Fibroblast of the aortic adventitia (primary cell): ENCODE data around the gene SPECC1L. TPM values are rescaled to one million over a fixed set of nuclear protein-coding genes. Genes with fewer than 3 reads are reported as not detected.
A peak's percentile ranks its signal among the peaks of the same experiment; 100 is the strongest.

Experiments used
- DNase-seq: peaks from one replicate; pipeline ENCODE4 v3.0.0-alpha.2; 2010; ENCODE audit warnings: low read depth
- H3K4me3 ChIP-seq: 2 replicates; pipeline ENCODE4 v1.5.1; 2011; ENCODE audit warnings: low read depth, mild to moderate bottlenecking, control low read depth, low read length, moderate library complexity
- total RNA-seq: library from RNA; depleted of rRNA; stranded (reverse); fragments of >200 nt; gene quantifications from 2 replicates; pipeline ENCODE4 v1.2.3, GENCODE V29; 2012; ENCODE audit warnings: low replicate concordance
- TF ChIP-seq, protein P1 (sequence below): IDR thresholded peaks from 2 replicates; pipeline ENCODE4 v1.5.1; 2011; ENCODE audit warnings: mild to moderate bottlenecking, low read length, control low read depth, inconsistent platforms; ENCODE audit not compliant: insufficient read depth

Gene SPECC1L
- total RNA-seq, 1 donor: 43.2 TPM

DNA sequence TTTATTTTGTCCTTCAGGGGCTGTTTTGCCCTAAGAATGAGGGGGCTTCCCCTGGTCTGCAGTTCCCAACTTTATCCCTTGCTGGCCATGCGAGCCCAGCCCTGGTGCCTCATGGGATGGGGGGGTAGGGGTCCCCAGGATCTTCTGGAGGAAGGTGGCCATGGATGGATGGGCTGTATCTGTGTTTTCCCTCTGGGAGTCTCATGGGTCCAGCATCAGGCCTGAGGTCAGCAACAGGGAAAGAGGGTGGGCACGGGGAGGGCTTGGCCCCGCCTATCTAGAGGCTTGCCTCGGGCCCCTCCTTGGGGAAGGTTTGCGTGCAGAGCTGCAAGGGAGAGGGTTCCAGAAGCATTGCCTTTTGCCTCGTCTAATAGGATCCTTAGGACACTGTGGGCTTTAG lies 146.0 kb downstream of the SPECC1L start:
- no peak overlapping the region for H3K4me3 ChIP-seq
- TF ChIP-seq, protein P1, sequence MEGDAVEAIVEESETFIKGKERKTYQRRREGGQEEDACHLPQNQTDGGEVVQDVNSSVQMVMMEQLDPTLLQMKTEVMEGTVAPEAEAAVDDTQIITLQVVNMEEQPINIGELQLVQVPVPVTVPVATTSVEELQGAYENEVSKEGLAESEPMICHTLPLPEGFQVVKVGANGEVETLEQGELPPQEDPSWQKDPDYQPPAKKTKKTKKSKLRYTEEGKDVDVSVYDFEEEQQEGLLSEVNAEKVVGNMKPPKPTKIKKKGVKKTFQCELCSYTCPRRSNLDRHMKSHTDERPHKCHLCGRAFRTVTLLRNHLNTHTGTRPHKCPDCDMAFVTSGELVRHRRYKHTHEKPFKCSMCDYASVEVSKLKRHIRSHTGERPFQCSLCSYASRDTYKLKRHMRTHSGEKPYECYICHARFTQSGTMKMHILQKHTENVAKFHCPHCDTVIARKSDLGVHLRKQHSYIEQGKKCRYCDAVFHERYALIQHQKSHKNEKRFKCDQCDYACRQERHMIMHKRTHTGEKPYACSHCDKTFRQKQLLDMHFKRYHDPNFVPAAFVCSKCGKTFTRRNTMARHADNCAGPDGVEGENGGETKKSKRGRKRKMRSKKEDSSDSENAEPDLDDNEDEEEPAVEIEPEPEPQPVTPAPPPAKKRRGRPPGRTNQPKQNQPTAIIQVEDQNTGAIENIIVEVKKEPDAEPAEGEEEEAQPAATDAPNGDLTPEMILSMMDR: no peak
- no peak for DNase-seq

DNA sequence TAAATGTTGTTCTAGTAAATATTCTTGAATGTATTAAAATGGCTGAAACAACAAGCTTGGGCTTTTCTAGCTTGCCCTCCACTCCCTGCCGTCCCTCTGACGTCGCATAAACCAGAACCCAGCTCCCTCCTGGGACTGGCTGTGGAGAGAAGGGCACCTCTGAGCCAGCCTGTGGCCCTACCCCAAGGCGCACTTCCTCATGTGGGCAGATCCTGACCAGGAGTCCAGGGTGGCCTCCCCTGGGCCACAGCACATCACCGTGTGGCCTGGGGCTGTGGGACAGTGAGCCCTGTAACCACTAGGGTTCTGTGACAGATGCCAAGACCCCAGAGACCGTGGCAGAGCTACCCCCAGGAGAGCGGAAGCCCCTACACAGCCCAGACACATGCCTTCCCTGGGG lies 146.6 kb downstream of the SPECC1L start:
- no peak for DNase-seq
- TF ChIP-seq, protein P1: no peak

GRCh38 chr22:24417901-24418641 lies 147.4 kb downstream of the SPECC1L start:
- no peak overlapping the region for H3K4me3 ChIP-seq
- TF ChIP-seq, protein P1: no peak
- DNase-seq: peak; percentile 19

More for the DNA sequence above, 146.6 kb downstream of the SPECC1L start:
- H3K4me3 ChIP-seq: no peak overlapping the region

GRCh38 chr22:24418786-24419474 lies 148.3 kb downstream of the SPECC1L start:
- TF ChIP-seq, protein P1: no peak
- no peak for DNase-seq
- no peak overlapping the region for H3K4me3 ChIP-seq

DNA sequence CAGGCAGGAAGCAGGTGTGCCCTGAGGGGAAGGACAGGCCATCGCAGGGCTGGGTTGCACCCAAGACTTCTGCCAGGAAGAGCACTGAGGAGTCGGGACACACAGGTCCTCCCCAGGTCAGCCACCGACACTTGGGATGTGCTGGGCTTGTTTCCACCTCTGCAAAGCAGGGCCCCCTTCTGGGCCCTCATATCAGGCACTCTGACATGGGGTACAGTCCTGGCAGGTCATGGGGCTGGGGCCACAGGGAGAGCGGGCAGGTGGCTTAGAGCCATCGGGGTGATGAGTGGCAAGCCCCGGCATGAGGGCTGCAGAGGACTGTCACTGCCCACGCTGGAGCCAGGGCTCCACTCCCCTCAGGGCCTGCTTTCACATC lies 148.8 kb downstream of the SPECC1L start:
- DNase-seq: no peak
- no peak overlapping the region for H3K4me3 ChIP-seq
- TF ChIP-seq, protein P1: no peak

- no peak overlapping the region for H3K4me3 ChIP-seq
- no peak for DNase-seq
- TF ChIP-seq, protein P1: no peak
Measured at GRCh38 chr22:24420072-24420976, 149.7 kb downstream of the SPECC1L start.
